Measurements from ENCODE around the gene DIDO1.

Gene DIDO1

DNA sequence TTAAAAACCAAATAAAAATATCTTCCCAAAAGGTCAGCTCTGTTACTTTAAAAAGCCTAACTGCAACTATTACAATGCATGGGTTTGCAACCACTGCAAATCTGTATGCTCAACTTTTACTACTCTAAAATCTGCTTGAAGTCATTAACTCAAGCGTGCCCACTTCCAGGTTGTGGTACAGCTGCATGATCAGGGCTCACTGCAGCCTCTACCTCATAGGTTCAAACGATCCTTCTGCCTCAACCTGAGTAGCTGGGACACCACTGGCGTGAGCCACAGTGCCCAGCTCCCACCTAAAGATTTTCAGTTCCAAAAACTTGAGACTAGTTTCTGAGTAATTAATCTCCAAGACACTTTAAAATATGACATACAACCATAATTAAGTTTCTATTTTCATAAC is 8.2 kb downstream of the DIDO1 start:
- TF ChIP-seq, protein P1, sequence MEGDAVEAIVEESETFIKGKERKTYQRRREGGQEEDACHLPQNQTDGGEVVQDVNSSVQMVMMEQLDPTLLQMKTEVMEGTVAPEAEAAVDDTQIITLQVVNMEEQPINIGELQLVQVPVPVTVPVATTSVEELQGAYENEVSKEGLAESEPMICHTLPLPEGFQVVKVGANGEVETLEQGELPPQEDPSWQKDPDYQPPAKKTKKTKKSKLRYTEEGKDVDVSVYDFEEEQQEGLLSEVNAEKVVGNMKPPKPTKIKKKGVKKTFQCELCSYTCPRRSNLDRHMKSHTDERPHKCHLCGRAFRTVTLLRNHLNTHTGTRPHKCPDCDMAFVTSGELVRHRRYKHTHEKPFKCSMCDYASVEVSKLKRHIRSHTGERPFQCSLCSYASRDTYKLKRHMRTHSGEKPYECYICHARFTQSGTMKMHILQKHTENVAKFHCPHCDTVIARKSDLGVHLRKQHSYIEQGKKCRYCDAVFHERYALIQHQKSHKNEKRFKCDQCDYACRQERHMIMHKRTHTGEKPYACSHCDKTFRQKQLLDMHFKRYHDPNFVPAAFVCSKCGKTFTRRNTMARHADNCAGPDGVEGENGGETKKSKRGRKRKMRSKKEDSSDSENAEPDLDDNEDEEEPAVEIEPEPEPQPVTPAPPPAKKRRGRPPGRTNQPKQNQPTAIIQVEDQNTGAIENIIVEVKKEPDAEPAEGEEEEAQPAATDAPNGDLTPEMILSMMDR (IDR thresholded peaks at IDR 0.05; ENCODE audit: low read depth, low read length) = no peak
- H3K4me3 ChIP-seq (ENCODE audit: low read depth, low read length) = no peak overlapping the region

DNA sequence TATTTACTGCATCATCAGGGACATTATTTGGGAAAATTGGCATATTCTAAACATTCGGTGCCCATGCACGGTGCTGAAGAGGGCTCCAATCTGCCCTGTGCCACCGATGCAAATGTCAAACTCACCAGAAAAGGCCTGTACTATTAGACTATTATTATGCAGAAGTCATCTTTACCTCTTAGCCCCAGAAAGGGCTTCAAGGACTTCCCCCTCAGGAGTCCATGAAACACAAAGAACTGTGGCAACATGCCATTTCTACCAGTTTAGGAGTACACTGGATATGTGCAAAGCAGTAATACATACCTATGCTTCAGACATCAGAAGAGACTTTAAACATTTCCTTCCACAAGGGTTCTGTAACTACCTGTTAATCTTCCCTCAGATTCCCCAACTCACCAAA is 8.6 kb downstream of the DIDO1 start:
- no peak overlapping the region for H3K4me3 ChIP-seq (ENCODE audit: low read depth, low read length)
- TF ChIP-seq, protein P1 (IDR thresholded peaks at IDR 0.05; ENCODE audit: low read depth, low read length) = no peak

DNA sequence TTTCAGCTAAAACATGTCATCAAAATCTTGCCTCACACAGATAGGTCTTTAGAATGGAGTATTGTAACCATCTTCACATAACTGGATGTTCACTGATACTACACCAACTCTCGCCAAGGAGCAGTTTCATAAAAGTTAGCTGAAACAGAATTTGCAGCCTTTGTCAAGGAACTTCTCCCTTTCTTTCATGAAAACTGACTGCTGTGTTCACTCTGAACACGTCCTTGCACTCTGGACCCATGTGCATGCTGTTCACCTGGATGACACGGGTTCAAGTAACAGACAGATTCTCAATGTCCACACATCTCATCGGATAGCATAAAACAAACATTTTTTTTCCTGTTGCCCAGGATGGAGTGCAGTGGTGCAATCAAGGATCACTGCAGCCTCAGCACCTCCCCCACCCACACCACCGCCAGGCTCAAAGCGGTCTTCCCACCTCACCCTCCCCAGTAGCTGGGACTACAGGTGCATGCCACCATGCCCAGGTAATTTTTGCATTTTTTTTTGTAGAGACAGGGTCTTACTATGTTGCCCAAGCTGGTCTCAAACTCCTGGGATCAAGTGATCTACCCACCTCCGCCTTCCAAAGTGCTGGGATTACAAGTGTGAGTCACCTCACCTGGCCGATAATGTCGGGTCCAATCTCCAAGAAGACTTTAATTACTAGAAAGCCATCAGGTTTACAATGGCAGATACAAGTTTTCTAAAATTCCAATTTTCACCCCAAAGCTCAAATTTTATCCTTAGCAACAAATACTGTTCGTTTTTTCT is 9.4 kb downstream of the DIDO1 start:
- no peak overlapping the region for H3K4me3 ChIP-seq (ENCODE audit: low read depth, low read length)
- TF ChIP-seq, protein P1 (IDR thresholded peaks at IDR 0.05; ENCODE audit: low read depth, low read length) = no peak

DNA sequence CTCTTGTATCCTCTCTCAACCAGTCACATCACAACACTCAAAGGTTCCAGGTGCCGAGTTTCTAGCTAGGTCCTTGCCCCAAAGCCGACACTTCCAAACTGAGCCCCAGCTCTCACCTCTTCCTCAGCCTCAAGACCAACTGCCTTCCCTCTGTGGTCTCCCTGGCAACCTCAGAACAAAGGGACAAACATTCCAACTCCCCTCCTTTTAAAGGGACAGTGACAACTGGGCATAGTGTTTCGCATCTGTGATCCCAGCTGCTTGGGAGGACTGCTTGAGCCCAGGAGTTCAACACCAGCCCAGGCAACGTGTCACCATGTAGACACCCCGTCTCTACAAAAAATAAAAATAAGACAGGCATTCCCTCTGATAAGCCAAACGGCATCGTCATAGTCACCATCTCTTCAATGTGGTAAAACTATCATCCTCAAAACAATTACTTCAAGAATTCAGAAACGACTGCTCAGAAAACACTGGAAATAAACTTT is 11.3 kb downstream of the DIDO1 start:
- TF ChIP-seq, protein P1 (IDR thresholded peaks at IDR 0.05; ENCODE audit: low read depth, low read length) = no peak
- H3K4me3 ChIP-seq (ENCODE audit: low read depth, low read length) = no peak overlapping the region

DNA sequence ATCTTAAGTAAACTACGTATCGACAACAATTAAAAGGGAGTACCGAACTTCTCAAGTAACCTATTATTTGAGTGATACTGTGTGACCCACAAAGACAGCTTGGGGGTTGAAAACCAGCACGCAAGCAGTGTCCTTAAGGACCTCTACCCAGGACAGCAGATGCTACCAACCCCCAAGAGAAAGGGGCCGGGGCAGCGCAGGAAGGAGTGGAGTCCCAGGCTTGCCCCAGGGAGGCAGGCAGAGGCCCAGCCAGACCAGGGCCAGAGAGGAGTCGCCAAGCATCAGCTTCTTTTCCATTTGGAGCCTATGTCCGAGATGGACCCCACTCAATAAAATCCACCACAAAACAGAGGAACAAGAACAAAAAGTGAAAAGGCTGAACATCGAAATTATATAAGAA is 11.9 kb downstream of the DIDO1 start:
- H3K4me3 ChIP-seq (ENCODE audit: low read depth, low read length) = no peak overlapping the region
- TF ChIP-seq, protein P1 (IDR thresholded peaks at IDR 0.05; ENCODE audit: low read depth, low read length) = no peak

DNA sequence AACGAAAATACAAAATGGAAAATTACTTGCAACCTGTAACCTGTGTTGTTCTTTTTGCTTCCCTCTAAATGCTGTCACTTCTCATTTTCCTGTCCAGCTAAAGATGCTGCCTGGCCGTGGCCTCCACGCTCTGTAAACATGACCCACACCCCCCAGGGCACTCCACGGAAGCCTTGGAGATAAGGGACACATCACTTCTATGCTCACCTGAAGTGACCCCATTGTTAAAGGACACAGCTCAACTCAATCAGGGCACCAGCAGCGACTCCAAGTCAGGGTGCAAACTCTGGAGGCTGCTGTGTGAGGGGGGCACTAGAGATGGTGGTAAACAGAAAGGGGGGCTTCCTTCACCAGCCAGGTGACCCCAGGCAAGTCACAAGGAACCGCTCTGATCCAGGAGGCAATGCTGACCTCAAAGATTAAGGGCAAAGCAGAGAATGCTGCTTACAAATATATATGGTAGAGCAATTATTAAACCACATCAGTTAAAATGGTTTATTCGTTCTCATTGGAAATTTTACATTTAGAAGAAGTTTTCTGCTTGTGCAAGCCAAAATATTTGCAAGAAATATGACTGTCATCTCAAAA is 13.2 kb downstream of the DIDO1 start:
- no peak overlapping the region for H3K4me3 ChIP-seq (ENCODE audit: low read depth, low read length)
- TF ChIP-seq, protein P1 (IDR thresholded peaks at IDR 0.05; ENCODE audit: low read depth, low read length) = no peak

DNA sequence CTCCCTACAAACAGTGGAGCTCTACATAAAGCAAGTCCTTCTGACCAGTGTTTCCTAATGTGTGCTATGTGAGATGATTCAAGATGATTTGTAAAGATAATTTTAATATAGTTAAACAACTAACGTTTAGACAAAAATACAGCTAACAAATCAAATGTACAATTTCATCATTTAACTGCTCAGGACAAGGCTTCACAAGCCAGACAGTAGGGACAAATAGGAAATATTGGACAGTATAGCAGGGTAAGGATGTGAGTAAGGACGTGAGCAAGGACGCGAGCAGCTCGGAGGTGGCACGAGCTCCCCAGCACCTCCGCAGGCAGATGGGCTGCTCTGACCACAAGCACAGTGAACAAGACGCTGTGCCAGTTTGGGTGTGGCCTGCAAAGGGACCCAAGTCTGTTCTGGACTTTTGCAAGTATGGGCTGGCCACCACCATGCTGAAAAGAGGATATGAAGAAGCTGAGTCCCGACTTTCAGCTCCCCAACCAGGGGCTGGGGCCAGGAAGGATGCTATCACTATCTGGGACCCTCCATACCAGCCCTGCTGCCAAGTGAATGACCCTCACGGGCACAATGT is 14.5 kb downstream of the DIDO1 start:
- no peak overlapping the region for H3K4me3 ChIP-seq (ENCODE audit: low read depth, low read length)
- TF ChIP-seq, protein P1 (IDR thresholded peaks at IDR 0.05; ENCODE audit: low read depth, low read length) = no peak
